Ascending aorta (tissue), 2 donors: ENCODE measurements around the gene MYBPH. TPM values are rescaled to one million over a fixed set of nuclear protein-coding genes. Genes with fewer than 3 reads are reported as not detected.

Source experiments
- DNase-seq, 2 donors: peaks; one replicate each; pipeline ENCODE4 v3.0.0-alpha.2; 2019; ENCODE audit warnings: low spot score in 2 of 2
- H3K27ac ChIP-seq, 2 donors: fragments of 200-600 bp; sonication (generic); one replicate each; pipeline ENCODE4 v1.5.1; 2016 to 2017; ENCODE audit warnings: mild to moderate bottlenecking in 1 of 2
- H3K27me3 ChIP-seq: fragments of 200-600 bp; sonication (generic); one replicate; pipeline ENCODE4 v1.5.1; 2017
- H3K36me3 ChIP-seq, 2 donors: fragments of 200-600 bp; sonication (generic); one replicate each; pipeline ENCODE4 v1.5.1; 2016
- H3K4me1 ChIP-seq, 2 donors: fragments of 200-600 bp; sonication (generic); one replicate each; pipeline ENCODE4 v1.5.1; 2016 to 2017; ENCODE audit warnings: mild to moderate bottlenecking in 1 of 2
- H3K4me3 ChIP-seq, 2 donors: fragments of 200-600 bp; sonication (generic); one replicate each; pipeline ENCODE4 v1.5.1; 2016 to 2017; ENCODE audit warnings: mild to moderate bottlenecking in 1 of 2
- H3K9me3 ChIP-seq, 2 donors: fragments of 200-600 bp; sonication (generic); one replicate each; pipeline ENCODE4 v1.5.1; 2016
- CTCF ChIP-seq, 3 experiments: fragments of 200-600 bp in 2 of 3; fragments of 450-650 bp in 1 of 3; sonication (generic) in 2 of 3; IDR thresholded peaks; one replicate each; pipeline ENCODE4 v1.5.1; 2016 to 2019; ENCODE audit warnings: antibody characterized with exemption in 3 of 3, mild to moderate bottlenecking in 1 of 3, moderate library complexity in 1 of 3
- intact Hi-C: fragments of 100-400 bp; cut with DNase I; formaldehyde crosslinking; loops from one replicate; pipeline ENCODE4 v1.15.1; 2023
- total RNA-seq: library from RNA; depleted of rRNA; stranded (reverse); fragments of >200 nt; gene quantifications from one replicate; pipeline ENCODE4 v1.1.0, GENCODE V29; 2016

MYBPH gene
- total RNA-seq, 1 donor from 2014 or later, result not detected

- no peak overlapping the region for H3K4me3 ChIP-seq
- no peak overlapping the region for H3K27ac ChIP-seq
- no peak for DNase-seq
- H3K4me1 ChIP-seq, result no peaks in the 10 kb centered on the region
- no peaks in the 10 kb centered on the region for H3K27me3 ChIP-seq
- no peak for TF ChIP-seq CTCF (IDR thresholded peaks at IDR 0.05)
- intact Hi-C loops, result no loop called here
- H3K9me3 ChIP-seq, result no peaks in the 10 kb centered on the region
- no peaks in the 10 kb centered on the region for H3K36me3 ChIP-seq
Observed at GRCh38 chr1:203143641-203144040, 32.0 kb downstream of the MYBPH start.

- H3K9me3 ChIP-seq, result no peaks in the 10 kb centered on the region
- no peak for DNase-seq
Observed at GRCh38 chr1:203142684-203143408, 32.8 kb downstream of the MYBPH start.

DNA sequence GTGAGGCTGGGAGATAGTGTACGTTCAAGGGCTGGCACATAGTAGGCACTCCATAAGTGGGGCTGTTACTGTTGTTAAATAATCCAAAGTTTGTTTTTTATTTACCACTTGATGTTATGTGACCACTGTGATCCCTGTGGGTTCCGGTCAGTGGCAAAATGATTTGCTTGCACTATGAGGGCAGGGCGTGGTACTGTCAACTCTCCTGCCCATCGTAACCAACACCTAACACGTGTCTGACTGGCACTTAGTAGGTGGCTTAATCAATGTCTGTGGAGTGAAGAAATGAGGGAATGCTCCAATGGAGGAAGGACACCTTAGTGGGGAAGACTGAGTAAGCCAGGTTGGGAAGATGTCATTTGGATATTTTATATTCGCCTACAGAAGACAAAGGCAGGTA is 33.5 kb downstream of the MYBPH start:
- intact Hi-C loops, result no loop called here
- DNase-seq, result no peak
- no peak for TF ChIP-seq CTCF (IDR thresholded peaks at IDR 0.05)

More at GRCh38 chr1:203142684-203143408, 32.8 kb downstream of the MYBPH start:
- no peak for TF ChIP-seq CTCF (IDR thresholded peaks at IDR 0.05)
- Histone ChIP-seq H3K27ac (no peak overlapping the region), H3K4me3 (no peak overlapping the region), H3K36me3 (no peaks in the 10 kb centered on the region), H3K27me3 (no peaks in the 10 kb centered on the region), H3K4me1 (no peaks in the 10 kb centered on the region)
- intact Hi-C loops, result no loop called here

DNA sequence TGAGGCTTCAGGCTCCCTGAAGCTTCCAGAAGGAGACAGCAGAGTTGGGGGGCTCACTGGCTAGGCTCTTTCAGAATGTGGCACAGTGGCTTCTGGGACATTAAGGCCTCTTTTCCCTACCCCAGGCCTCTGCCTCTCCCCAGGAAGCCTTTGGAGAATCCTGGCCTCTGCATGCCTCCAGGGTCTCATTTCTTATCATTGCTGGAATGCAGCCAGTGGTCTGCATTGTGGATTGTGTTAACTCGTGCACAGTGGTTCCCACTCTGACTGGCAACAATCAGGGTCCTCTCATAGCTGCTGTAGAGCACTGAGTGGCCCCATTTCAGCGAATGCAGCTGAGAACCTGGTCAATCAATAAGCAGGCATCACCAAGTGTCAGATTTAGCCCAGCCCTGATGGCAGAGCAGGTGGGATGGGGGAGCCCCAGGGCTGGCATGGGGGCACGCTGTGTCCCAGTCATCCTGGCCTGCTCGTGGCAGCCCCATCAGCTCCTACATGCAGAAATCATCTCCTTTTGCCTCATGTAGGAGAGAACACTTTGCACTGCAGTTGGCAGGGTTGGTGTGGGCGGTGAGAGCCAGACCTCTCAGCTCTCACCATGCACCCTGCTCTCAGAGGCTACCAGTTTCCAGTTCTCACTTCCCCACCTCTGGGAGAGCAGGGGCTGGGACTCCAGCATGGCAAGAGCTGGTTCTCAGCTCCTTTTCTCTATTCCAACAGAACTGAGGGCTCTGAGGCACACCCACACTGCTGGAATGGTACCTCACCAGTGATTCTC is 34.7 kb downstream of the MYBPH start:
- Histone ChIP-seq H3K27me3 (no peaks in the 10 kb centered on the region), H3K9me3 (no peaks in the 10 kb centered on the region), H3K36me3 (no peaks in the 10 kb centered on the region), H3K4me1 (no peaks in the 10 kb centered on the region), H3K4me3 (no peak overlapping the region), H3K27ac (no peak overlapping the region)
- intact Hi-C loops, result no loop called here
- no peak for DNase-seq
- TF ChIP-seq CTCF (IDR thresholded peaks at IDR 0.05), result no peak

More for the DNA sequence above, 33.5 kb downstream of the MYBPH start:
- Histone ChIP-seq H3K27ac (no peak overlapping the region), H3K27me3 (no peaks in the 10 kb centered on the region), H3K4me3 (no peak overlapping the region), H3K4me1 (no peaks in the 10 kb centered on the region), H3K36me3 (no peaks in the 10 kb centered on the region), H3K9me3 (no peaks in the 10 kb centered on the region)

GRCh38 chr1:203139976-203140475 is 35.6 kb downstream of the MYBPH start:
- Histone ChIP-seq H3K27me3 (no peaks in the 10 kb centered on the region), H3K27ac (no peak overlapping the region), H3K4me1 (no peaks in the 10 kb centered on the region), H3K36me3 (no peaks in the 10 kb centered on the region), H3K9me3 (no peaks in the 10 kb centered on the region), H3K4me3 (no peak overlapping the region)
- intact Hi-C loops, result no loop called here
- no peak for TF ChIP-seq CTCF (IDR thresholded peaks at IDR 0.05)
- DNase-seq, result no peak
